GM23248 (cell line): ENCODE results near the gene C1orf21. TPM values are rescaled to one million over a fixed set of nuclear protein-coding genes. Genes with fewer than 3 reads are reported as not detected.

Source experiments
- DNase-seq: peaks from one replicate; pipeline ENCODE4 v3.0.0-alpha.2; 2015
- H2AFZ ChIP-seq: fragments of 200-600 bp; sonication (generic); 2 replicates; pipeline ENCODE4 v1.6.1; 2016; ENCODE audit warnings: antibody characterized with exemption
- H3F3A ChIP-seq: fragments of 200-600 bp; sonication (generic); 2 replicates; pipeline ENCODE4 v1.6.1; 2016; ENCODE audit warnings: mild to moderate bottlenecking, antibody characterized with exemption, mixed run types; ENCODE audit not compliant: insufficient read depth
- H3K27ac ChIP-seq: fragments of 200-600 bp; sonication (generic); 2 replicates; pipeline ENCODE4 v1.5.1; 2016; ENCODE audit warnings: mild to moderate bottlenecking
- H3K27me3 ChIP-seq: fragments of 200-600 bp; sonication (generic); replicated peaks from 2 replicates; pipeline ENCODE4 v1.6.1; 2016; ENCODE audit warnings: mild to moderate bottlenecking; ENCODE audit not compliant: insufficient read depth
- H3K36me3 ChIP-seq: fragments of 200-600 bp; sonication (generic); 2 replicates; pipeline ENCODE4 v1.6.1; 2016; ENCODE audit warnings: low read depth, mild to moderate bottlenecking
- H3K4me1 ChIP-seq: fragments of 200-600 bp; sonication (generic); 2 replicates; pipeline ENCODE4 v1.6.1; 2016; ENCODE audit warnings: mild to moderate bottlenecking; ENCODE audit not compliant: insufficient read depth
- H3K4me2 ChIP-seq: fragments of 200-600 bp; sonication (generic); one replicate; pipeline ENCODE4 v1.6.1; 2016; ENCODE audit warnings: mild to moderate bottlenecking; ENCODE audit not compliant: unreplicated experiment
- H3K4me3 ChIP-seq: fragments of 200-600 bp; sonication (generic); 2 replicates; pipeline ENCODE4 v1.5.1; 2016; ENCODE audit warnings: mild to moderate bottlenecking
- H3K79me2 ChIP-seq: fragments of 200-600 bp; sonication (generic); 2 replicates; pipeline ENCODE4 v1.6.1; 2016; ENCODE audit warnings: mild to moderate bottlenecking; ENCODE audit not compliant: insufficient read depth
- H3K9ac ChIP-seq: fragments of 200-600 bp; sonication (generic); 2 replicates; pipeline ENCODE4 v1.6.1; 2016; ENCODE audit warnings: mild to moderate bottlenecking
- H3K9me2 ChIP-seq: fragments of 200-600 bp; sonication (generic); 2 replicates; pipeline ENCODE4 v1.6.1; 2016; ENCODE audit warnings: mixed run types, mild to moderate bottlenecking, moderate library complexity; ENCODE audit not compliant: insufficient read depth
- H3K9me3 ChIP-seq: fragments of 200-600 bp; sonication (generic); one replicate; pipeline ENCODE4 v1.6.1; 2017; ENCODE audit warnings: low read depth
- H4K20me1 ChIP-seq: fragments of 200-600 bp; sonication (generic); 2 replicates; pipeline ENCODE4 v1.6.0; 2016; ENCODE audit not compliant: insufficient read depth
- EZH2 ChIP-seq: fragments of 200-600 bp; sonication (generic); IDR thresholded peaks from 2 replicates; pipeline ENCODE4 v1.6.1; 2018; ENCODE audit warnings: antibody characterized with exemption, mild to moderate bottlenecking; ENCODE audit not compliant: insufficient read depth, poor library complexity, severe bottlenecking
- EZH2phosphoT487 ChIP-seq: fragments of 200-600 bp; sonication (generic); IDR thresholded peaks from 2 replicates; pipeline ENCODE4 v1.6.1; 2018; ENCODE audit warnings: antibody characterized with exemption, moderate library complexity, mild to moderate bottlenecking, low read depth; ENCODE audit not compliant: insufficient read depth
- WGBS, 2 experiments: methylation state at CpG; one replicate each; pipeline ENCODE4 v1.1.6; 2015 to 2017; ENCODE audit warnings: low lambda C conversion rate in 2 of 2, low coverage in 1 of 2; ENCODE audit errors: missing lambda C conversion rate in 2 of 2; 5-methylcytosine and 5-hydroxymethylcytosine counted together
- in situ Hi-C: fragments of 300-500 bp; cut with MboI; formaldehyde crosslinking; loops from 2 replicates; pipeline ENCODE4 v1.15.0; 2020
- polyA plus RNA-seq: library from polyadenylated mRNA; unstranded; fragments of >200 nt; fragmentation: Nextera tagmentation; extraction: Ambion mirVana; gene quantifications from 2 replicates; pipeline ENCODE4 v1.2.1, GENCODE V29; 2016
- total RNA-seq: library from RNA; depleted of rRNA; stranded (reverse); fragments of >200 nt; shearing (Covaris generic); gene quantifications from 2 replicates; pipeline ENCODE4 v1.2.3, GENCODE V29; 2014

C1orf21 gene
- total and polyA plus RNA-seq, 2 experiments from 2014 or later: 16.7 to 20.0 TPM

DNA sequence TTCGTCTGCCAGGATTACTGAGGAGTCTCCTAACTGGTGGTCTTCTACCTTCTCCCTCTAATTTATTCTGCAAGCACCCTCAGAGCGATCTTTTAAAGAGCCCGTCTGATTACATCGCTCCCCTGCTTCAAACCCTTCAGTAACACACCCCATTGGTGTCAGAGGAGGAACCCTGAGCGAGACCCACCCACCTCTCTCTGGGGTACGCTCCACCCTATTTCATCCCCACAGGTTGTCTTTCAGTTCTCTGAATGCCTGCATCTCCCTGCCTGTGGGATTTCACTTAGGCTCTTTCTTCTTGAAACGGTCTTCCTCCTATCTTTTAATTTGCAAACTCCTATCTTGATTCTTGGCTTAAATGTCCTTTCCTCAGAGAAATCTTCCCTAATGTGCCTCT is 39.4 kb downstream of the C1orf21 start:
- H3F3A ChIP-seq: no peaks in the 10 kb centered on the region
- H3K36me3 ChIP-seq: no peaks in the 10 kb centered on the region
- DNase-seq: no peak
- no peaks in the 10 kb centered on the region; the same call in 1 of the 2 replicates for H3K4me1 ChIP-seq
- H2AFZ ChIP-seq: no peak overlapping the region
- no peak overlapping the region for H3K27ac ChIP-seq
- no peak for TF ChIP-seq EZH2
- TF ChIP-seq EZH2phosphoT487: no peak
- no peaks in the 10 kb centered on the region for H4K20me1 ChIP-seq
- no peaks in the 10 kb centered on the region for H3K27me3 ChIP-seq
- H3K79me2 ChIP-seq: no peaks in the 10 kb centered on the region
- 79 to 83% methylated on average over 7 of the region's 7 CpGs for WGBS, 2 experiments
- no peak overlapping the region for H3K4me3 ChIP-seq
- no peak overlapping the region for H3K4me2 ChIP-seq
- no peak overlapping the region for H3K9ac ChIP-seq
- peaks cover 3% of the 10 kb centered on the region; the same call in 1 of the 2 replicates for H3K9me2 ChIP-seq
- in situ Hi-C loops: no loop called here
- H3K9me3 ChIP-seq: no peaks in the 10 kb centered on the region

DNA sequence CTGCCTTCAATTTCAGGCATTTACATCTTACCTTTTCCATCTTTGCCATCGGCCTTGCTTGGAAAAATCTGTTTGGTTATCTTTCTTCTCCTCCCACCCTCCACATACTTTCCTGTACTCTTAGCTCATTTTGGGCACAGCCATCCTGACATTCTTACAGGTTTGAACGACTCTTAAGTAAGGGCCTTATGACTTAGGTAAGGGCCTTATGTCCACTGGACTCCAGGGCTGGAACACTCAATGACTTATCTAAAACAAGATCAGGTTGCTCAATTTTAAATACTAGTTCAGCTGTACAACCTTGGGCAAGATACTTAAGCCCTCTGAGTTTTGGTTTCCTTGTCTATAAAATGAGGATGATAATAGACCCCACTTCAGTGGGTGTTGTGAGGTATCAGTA is 40.9 kb downstream of the C1orf21 start:
- no peak overlapping the region for H3K4me2 ChIP-seq
- in situ Hi-C loops: no loop called here
- H2AFZ ChIP-seq: no peak overlapping the region
- H3K9me3 ChIP-seq: no peaks in the 10 kb centered on the region
- no peak overlapping the region for H3K9ac ChIP-seq
- 97 to 100% methylated on average over 2 of the region's 2 CpGs for WGBS, 2 experiments
- H3K36me3 ChIP-seq: no peaks in the 10 kb centered on the region
- H3K4me1 ChIP-seq: no peaks in the 10 kb centered on the region; the same call in 1 of the 2 replicates
- H3K4me3 ChIP-seq: no peak overlapping the region
- no peaks in the 10 kb centered on the region for H3F3A ChIP-seq
- TF ChIP-seq EZH2: no peak
- no peak for TF ChIP-seq EZH2phosphoT487
- H3K27ac ChIP-seq: no peak overlapping the region
- no peaks in the 10 kb centered on the region for H4K20me1 ChIP-seq
- no peak for DNase-seq
- no peaks in the 10 kb centered on the region for H3K27me3 ChIP-seq
- H3K79me2 ChIP-seq: no peaks in the 10 kb centered on the region
- H3K9me2 ChIP-seq: peaks cover 3% of the 10 kb centered on the region; the same call in 1 of the 2 replicates

DNA sequence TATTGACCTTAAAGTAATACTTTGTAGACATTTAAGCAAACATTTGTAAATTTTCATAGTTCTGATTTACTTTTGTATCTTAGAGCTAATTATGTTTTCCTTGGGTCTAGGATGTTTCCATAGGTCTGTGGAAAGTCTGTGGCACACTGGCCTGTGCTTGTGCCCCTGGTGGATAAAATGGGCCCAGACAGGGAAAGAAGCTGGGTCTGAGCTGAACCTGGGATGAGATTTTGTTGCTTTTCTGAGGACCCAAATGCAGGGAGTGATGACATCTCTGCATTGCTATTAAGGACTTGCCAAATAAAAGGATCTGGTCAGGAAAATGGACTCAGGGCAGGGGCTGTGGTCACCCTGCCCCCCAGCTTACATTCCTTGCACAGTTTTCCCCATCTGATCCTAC is 41.8 kb downstream of the C1orf21 start:
- Histone ChIP-seq H3K36me3 (no peaks in the 10 kb centered on the region), H3K9ac (no peak overlapping the region), H3K27me3 (no peaks in the 10 kb centered on the region), H3K9me2 (peaks cover 3% of the 10 kb centered on the region; the same call in 1 of the 2 replicates), H3K4me3 (no peak overlapping the region), H3K79me2 (no peaks in the 10 kb centered on the region), H4K20me1 (no peaks in the 10 kb centered on the region), H3F3A (no peaks in the 10 kb centered on the region), H3K4me2 (no peak overlapping the region), H3K9me3 (no peaks in the 10 kb centered on the region), H3K4me1 (no peaks in the 10 kb centered on the region; the same call in 1 of the 2 replicates), H3K27ac (no peak overlapping the region), H2AFZ (no peak overlapping the region)
- in situ Hi-C loops: no loop called here
- no peak for DNase-seq
- no peak for TF ChIP-seq EZH2

DNA sequence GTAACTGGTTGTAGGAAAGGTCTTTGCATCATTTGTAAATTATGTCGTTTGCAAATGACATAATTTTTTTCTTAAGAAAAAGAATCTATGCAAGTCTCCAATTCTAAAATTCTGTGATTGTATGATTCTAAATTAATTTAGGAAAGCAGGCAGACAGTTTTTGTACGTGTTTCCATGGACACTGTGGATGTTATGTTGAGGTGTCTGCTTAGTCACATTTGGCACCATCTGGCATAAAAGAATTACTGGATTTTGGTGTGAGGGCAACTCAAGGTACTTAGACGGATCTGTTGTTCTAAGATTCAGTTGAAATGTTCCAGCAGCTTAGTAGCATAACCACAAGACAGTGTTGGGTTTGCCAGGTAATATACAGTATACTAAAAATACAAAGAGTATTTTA is 42.5 kb downstream of the C1orf21 start:
- no peak overlapping the region for H3K9ac ChIP-seq
- in situ Hi-C loops: no loop called here
- H3K4me1 ChIP-seq: no peaks in the 10 kb centered on the region
- no peak for DNase-seq
- no peak overlapping the region for H3K27ac ChIP-seq
- TF ChIP-seq EZH2phosphoT487 (no peak), EZH2 (no peak)
- no peaks in the 10 kb centered on the region for H3K27me3 ChIP-seq
- no peaks in the 10 kb centered on the region for H3K79me2 ChIP-seq
- no peaks in the 10 kb centered on the region for H3K9me3 ChIP-seq
- peaks cover 3% of the 10 kb centered on the region; the same call in 1 of the 2 replicates for H3K9me2 ChIP-seq
- WGBS, 2 experiments: 96 to 99% methylated on average over 3 of the region's 3 CpGs
- H2AFZ ChIP-seq: no peak overlapping the region
- no peak overlapping the region for H3K4me2 ChIP-seq
- no peaks in the 10 kb centered on the region for H3F3A ChIP-seq
- no peaks in the 10 kb centered on the region for H3K36me3 ChIP-seq
- H3K4me3 ChIP-seq: no peak overlapping the region
- no peaks in the 10 kb centered on the region for H4K20me1 ChIP-seq

DNA sequence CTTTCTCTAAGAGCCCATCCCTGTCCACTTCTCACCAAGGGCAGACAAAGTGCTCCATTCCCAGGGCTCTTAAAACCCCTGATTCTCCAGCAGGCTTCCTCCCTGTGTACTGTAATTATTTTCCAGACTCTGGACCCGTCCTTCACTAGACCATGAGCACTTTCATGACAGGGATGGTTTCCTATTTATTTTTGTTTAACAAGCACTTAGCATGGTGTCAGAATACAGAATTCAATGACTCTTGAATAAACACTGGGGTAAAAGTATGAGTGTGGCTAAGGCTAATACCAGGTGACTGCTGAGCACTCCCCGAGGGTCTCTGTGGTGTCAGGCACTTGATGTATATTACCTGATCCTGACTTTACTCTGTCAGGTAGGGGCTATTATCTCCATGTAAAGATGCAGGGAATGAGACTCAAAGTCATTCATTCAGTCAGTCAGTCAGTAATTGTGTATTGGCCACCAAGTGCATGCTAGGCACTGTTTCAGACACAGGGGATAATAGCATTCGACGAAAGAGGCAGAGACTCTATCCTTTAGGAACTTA is 47.2 kb downstream of the C1orf21 start:
- H3K4me3 ChIP-seq: no peak overlapping the region
- no peaks in the 10 kb centered on the region for H3K4me1 ChIP-seq
- in situ Hi-C loops: no loop called here
- no peaks in the 10 kb centered on the region for H3K79me2 ChIP-seq
- no peaks in the 10 kb centered on the region for H3F3A ChIP-seq
- TF ChIP-seq EZH2phosphoT487: no peak
- no peak overlapping the region for H2AFZ ChIP-seq
- no peak overlapping the region for H3K4me2 ChIP-seq
- no peaks in the 10 kb centered on the region for H3K36me3 ChIP-seq
- H3K27me3 ChIP-seq: no peaks in the 10 kb centered on the region
- no peaks in the 10 kb centered on the region for H3K9me2 ChIP-seq
- H3K9me3 ChIP-seq: no peaks in the 10 kb centered on the region
- WGBS, 2 experiments: 97 to 98% methylated on average over 4 of the region's 4 CpGs
- no peak overlapping the region for H3K27ac ChIP-seq
- no peaks in the 10 kb centered on the region for H4K20me1 ChIP-seq
- DNase-seq: no peak
- no peak overlapping the region for H3K9ac ChIP-seq
